NK-92 (cell line): Measurements from ENCODE around the gene SSTR5.

Source experiments
- DNase-seq: peaks from one replicate; lab custom pipeline; 2025; ENCODE audit not compliant: unreplicated experiment; lab: John Stamatoyannopoulos, UW

The SSTR5 gene

DNA sequence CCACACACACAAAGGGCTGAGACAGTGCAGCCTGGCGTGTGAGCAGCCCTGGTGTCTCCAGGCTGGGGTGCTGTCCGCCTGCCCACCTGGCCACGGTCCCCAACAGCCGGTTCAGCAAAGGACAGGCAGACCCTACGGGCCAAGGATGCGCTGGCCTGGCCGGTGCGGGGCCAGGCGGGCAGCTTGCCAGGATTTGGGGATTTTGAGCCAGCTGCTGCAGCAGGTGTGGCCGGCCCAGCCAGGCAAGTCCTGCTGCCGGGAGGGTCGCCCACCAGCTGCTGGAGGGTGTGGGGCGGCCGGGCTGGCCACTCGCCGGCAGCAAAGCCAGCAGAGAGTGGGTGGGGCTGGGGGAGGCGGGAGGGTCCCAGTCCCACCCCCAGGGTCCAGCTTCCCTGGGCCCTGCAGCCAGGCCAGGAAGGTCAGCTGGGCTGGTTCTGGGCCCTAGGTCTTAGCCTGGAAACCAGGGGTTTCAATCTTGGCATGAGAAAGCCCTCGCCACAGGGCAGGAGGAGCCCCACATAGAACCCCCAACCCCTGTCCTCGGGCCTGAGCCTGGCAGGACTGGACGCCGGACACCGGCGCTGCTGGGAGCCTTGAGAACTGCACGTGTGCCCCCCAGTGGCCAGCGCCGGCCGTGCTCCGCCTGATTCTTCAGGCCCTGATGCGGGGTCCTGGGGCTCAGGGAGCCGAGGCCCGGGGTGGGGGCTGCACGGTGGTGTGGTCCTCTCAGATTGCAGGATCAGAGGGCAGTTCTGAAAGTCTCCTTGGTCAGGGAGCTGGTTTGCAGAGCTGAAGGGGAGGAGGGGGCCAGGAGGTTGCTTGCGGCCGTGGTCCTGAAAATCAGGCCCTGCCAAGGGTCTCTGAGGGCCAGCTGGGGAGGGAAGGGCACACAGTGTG lies 17.6 kb upstream of the SSTR5 start:
- no peak for DNase-seq

DNA sequence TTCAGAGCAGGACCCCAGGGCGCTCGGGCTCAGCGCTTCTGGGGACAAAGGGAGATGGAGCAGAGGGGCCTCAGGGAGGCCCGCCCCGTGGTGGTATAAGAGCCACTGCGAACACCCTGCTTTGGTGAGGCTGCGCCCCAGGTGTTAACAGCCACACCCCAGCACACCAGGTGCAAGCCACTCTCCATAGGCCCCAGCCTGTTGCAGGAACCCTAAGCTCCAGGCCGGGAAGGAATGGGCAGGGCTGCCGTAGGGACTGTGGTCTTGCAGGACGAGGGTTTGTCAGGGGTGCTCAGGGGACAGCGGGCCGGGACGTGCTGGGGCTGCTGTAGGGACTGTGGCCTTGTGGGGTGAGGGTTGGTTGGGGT lies 17.0 kb upstream of the SSTR5 start:
- DNase-seq: no peak

DNA sequence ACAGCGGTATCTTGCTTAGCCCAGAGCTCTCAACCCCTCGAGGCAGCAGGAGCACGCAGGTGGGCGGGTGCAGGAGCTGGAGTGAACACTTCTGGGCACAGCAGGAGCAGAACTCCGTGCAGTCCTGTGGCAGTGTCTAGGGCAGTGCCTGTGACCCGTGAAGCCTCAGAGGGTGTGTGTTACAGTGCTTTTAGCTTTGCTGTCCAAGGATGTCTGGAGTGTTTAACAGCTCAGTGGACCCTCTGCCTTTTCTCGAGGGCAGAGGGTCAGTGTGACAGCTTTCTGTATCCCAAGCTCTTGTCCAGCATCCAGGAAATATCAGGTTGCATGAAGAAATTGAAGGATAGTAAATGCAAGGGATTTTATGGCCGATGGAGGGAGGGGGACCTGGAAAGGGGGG lies 16.4 kb upstream of the SSTR5 start:
- DNase-seq: no peak

GRCh38 chr16:1057252-1057932 lies 15.2 kb upstream of the SSTR5 start:
- DNase-seq: no peak

- DNase-seq: no peak
Observed at GRCh38 chr16:1058216-1058615, 14.3 kb upstream of the SSTR5 start.

DNA sequence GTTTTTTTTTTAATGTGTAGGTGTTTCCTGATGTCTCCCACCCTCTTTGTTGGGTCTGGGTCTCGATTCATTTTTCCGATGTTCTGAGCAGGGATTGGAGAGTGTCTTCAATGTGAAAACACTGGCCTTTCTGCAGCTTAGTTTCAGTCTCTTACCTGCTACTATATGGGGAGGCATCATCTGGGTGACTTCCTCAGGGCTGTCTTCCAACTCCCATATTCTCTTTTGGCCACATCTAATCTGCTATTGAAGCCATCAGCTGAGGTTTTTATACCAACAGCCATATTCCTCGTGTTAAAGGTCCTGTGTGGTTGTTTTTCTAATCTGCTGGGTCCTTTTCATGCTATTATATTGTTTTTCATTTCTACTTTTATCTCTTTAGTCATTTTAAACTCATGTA lies 13.2 kb upstream of the SSTR5 start:
- DNase-seq: no peak

DNA sequence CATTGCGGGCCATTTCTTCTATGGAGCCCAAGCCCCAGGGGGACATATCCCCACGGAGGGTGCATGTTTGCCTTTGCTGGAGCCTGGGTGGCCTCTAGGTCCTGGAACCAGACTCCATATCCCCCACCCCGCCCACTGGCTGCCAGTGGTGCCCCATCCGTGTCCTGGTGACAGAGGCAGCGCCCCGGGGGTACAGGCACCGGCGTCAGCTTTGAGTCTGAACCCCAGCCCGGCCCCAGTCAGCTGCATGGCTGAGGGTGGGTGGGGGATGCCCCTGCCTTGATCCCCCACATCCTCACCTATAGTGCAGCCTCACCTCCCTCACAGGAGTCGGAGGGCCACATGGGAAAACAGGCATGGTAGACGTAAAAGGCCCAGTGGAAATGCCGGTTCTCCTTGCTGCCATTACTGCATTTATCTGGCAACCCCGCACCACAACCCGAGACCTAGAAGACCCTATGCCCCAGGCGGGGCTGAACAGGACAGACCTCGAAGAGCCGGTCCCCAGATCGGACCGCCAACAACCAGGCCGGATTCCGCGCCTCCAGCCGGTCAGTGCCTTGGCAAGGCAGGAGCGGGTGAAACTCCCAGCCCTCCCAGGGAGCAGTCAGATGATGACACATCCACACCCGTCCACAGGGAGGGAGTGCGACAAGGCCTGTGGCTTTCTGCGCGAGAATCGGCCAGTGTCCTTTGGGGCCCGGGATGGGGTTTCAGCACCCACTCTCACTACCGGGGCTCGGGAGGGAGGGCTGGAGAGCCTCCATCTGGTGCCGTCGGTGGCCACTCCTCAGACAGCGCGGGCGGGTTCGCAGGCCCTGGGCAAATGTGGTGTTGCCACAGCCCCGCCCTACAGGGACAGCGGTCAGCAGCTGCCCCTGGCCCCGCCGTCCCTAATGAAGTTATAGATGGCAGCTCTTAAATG lies 11.9 kb upstream of the SSTR5 start:
- DNase-seq: no peak

- DNase-seq: no peak
Observed at GRCh38 chr16:1061769-1062505, 10.6 kb upstream of the SSTR5 start.

DNA sequence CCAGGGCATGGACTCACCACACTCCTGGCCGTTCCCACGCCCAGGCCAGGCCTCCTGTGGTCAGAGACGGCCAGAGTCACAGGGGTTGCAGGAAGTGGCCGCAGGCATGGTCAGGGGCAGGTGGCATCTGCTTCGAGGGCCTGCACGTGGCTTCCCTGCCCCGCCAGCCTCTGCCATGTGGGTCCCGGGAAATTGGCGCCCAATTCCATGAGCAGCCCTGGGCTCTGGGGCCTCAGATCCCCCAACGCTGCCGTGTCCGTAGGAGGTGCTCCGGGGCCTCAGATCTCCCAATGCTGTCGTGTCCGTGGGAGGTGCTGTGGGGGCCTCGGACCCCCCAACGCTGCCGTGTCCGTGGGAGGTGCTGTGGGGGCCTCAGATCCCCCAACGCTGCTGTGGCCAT lies 9.7 kb upstream of the SSTR5 start:
- DNase-seq: no peak

- no peak for DNase-seq
Observed at GRCh38 chr16:1063728-1064127, 8.8 kb upstream of the SSTR5 start.

DNA sequence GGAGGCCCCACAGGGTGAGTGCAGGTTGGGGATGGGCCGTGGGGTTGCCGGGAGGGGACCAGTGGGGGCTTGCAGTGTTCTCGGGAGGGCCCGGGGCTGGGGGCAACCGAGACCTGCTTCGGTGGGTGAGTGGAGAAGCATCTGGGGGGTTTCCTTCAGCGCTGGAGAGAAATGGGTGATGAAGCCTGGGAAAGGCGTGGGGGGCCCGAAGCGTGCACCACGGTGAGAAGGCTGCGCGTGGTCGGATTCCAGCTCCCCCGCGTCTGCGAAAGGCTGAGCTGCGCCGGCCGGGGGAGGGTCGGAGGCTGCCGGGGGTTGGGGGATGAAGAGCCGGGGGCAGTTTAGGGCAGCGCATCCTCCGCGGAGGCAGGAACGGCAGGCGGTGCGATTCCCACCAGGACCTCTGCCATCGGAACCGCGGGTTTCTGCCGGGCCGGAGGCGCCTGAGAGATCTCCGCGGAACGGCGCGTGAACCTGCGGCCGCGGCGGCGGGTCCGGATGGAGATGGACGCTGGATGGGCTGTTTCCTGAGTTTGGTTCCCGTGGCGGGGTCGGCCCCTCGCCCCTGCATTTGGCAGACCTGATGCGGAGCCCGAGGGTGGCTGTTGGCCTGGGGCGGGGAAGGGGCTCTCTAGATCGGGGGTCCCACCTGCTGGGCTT lies 6.9 kb upstream of the SSTR5 start:
- no peak for DNase-seq

GRCh38 chr16:1066584-1067172 lies 5.9 kb upstream of the SSTR5 start:
- DNase-seq: no peak

DNA sequence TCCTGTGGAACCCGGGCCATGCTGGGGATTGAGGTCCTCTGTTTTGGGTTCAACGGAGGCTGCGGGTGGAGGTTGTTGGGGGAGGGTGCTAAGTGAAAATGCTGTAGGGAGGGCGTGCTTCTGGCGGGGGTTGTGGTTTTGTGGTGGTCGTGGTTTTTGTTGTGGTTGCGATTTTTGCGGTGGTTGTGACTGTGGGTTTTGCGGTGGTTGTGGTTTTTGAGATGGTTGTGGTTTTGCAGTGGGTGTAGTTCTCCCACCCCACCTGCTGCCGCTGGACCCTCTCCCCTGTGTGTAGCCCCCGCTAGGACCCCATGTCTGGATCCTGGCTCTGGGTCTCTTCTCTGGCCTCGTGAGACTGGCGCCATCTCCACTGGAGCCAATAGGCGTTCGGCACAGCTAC lies 4.9 kb upstream of the SSTR5 start:
- no peak for DNase-seq

DNA sequence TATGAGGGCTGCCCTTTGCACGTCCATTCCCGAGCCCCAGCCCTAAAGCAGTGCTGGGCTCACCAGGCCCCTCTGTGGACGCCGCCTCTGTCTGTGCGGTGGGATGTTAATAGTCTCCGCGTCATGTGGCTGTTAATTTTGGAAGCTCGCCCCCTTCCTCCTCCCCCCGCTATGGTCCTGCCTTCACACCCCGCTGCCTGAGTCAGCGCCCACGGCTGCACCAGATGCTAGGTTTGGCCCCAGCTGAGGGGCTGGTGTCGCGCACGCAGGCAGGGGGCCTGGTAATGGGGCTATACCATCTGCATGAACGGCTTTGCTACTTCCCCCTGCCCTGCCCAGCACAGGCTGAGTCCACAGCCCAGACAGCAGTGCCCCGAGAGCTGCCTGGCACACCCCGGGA lies 4.1 kb upstream of the SSTR5 start:
- DNase-seq: no peak

- no peak for DNase-seq
Observed at GRCh38 chr16:1069154-1069553, 3.4 kb upstream of the SSTR5 start.

GRCh38 chr16:1070084-1070863 lies 2.3 kb upstream of the SSTR5 start:
- DNase-seq: no peak

GRCh38 chr16:1070864-1071408 lies 1.6 kb upstream of the SSTR5 start:
- DNase-seq: no peak

DNA sequence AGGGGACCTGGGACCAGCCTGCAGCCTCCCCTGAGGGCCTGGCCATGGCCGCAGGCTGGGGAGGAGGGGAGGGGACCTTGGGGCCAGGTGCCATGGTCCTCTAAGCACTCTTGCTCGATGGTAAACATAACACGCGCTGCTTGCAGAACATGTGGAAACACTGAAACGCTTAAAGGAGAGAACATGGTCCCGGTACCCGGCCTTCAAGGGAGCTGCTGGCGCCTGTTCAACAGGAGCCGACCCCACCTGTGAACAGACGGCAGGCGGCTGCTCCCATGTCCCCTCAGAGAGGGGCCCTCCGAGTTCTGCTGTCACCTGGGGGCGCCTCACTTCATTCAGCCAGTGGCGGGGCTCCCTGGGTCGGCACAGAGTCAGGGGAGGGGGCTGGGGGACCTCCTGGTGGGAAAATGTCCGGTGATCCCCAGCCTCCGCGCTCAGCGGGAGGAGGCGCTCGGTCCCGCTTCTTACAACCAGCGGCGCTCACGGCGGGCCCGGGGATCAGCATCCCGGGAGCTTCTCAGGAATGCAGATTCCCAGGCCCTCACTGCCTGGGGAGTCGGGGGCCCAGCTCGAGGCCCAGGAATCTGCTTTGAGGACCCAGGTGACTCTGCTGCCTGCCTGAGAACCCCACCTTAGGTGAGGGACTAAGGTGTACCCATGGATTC lies 854 bp upstream of the SSTR5 start:
- no peak for DNase-seq

- no peak for DNase-seq
Observed at GRCh38 chr16:1073262-1073558, 663 bp downstream of the SSTR5 start.
